Body of pancreas (tissue), 4 donors: ENCODE data around the gene RIMS1.

Source experiments
- CTCF ChIP-seq, 7 experiments: fragments of 450-650 bp in 4 of 7; fragments of 200-600 bp in 3 of 7; sonication (generic) in 3 of 7; IDR thresholded peaks; one replicate each; pipeline ENCODE4 v1.5.1; 2016 to 2019; ENCODE audit warnings: antibody characterized with exemption in 7 of 7
- POLR2A ChIP-seq, 3 donors: fragments of 450-650 bp; IDR thresholded peaks; one replicate each; pipeline ENCODE4 v1.6.1; 2016; ENCODE audit warnings: antibody characterized with exemption in 3 of 3, mild to moderate bottlenecking in 2 of 3

DNA sequence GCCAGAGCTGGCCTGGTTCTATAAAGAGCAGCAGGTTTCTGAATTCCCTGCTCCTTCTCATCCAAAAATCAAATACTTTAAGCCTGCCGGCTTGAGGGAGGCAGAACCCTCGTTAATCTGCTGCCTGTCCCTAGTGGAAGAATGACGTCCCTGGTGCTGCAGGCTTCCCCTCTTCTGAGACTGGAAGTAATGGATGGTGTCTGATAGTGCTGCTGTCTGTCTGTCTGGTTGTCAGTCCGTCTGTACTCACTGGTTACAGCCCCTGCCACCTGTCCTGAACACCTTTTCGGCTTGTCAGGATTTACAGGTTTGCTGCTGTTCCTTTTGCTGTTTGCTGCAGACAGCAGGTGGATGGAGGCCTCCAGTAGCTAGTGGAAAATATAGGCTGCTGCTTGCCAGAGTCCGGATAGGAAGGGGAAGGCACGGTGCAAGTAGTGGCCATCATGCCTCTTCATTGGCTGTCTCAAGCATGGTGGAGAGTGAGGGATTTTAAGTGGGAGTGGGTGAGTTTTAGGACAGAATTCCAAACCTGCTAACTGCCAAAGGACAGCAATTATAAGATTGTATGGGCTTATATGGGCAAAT lies 2.5 kb downstream of the RIMS1 start:
- TF ChIP-seq CTCF (IDR thresholded peaks at IDR 0.05) (no peak), POLR2A (IDR thresholded peaks at IDR 0.05) (no peak)
